GM12878 (cell line): Measurements from ENCODE around the gene AKAP8. TPM values are rescaled to one million over a fixed set of nuclear protein-coding genes. Genes with fewer than 3 reads are reported as not detected.

ENCODE experiments used
- ATAC-seq: fragments of 200-7000 bp; cut with Tn5 transposase; 3 replicates; pipeline ENCODE4 v1.9.1; 2020; ENCODE audit warnings: mild to moderate bottlenecking, moderate library complexity
- BruUV-seq: library from RNA; stranded (reverse); fragments of 400-500 nt; replicated peaks from 2 replicates; lab custom pipeline; 2021; lab: Mats Ljungman, UMichigan
- CTCF ChIA-PET: fragments of 300-600 bp; sonication (Branson Sonifier 250); formaldehyde crosslinking; extraction: SDS; loops from one replicate; lab custom pipeline; 2021; ENCODE audit warnings: inconsistent platforms; lab: Yijun Ruan, JAX
- POLR2A ChIA-PET: fragments of 350-600 bp; formaldehyde crosslinking; extraction: SDS; loops from one replicate; lab custom pipeline; 2021; ENCODE audit warnings: inconsistent platforms; lab: Charles Lee
- RAD21 ChIA-PET: fragments of 300-600 bp; sonication (Branson Sonifier 250); formaldehyde crosslinking; loops from one replicate; lab custom pipeline; 2023; ENCODE audit warnings: antibody characterized with exemption; ENCODE audit not compliant: unreplicated experiment; lab: Charles Lee
- SMC1A ChIA-PET: fragments of 300-600 bp; sonication (Branson Sonifier 250); formaldehyde crosslinking; loops from one replicate; lab custom pipeline; 2023; ENCODE audit not compliant: unreplicated experiment, uncharacterized antibody; lab: Charles Lee
- DNase-seq: peaks from one replicate; pipeline ENCODE4 v3.0.0-alpha.2; 2011; ENCODE audit warnings: low read depth, low spot score
- FAIRE-seq: peaks from 3 replicates; lab custom pipeline; 2011; peaks lifted over from hg19 to GRCh38; lab: Jason Lieb, UNC
- H2AFZ ChIP-seq: 2 replicates; pipeline ENCODE4 v1.6.0; 2011; ENCODE audit warnings: low read depth, low read length, control low read depth; ENCODE audit not compliant: control insufficient read depth
- H3K27ac ChIP-seq: 2 replicates; pipeline ENCODE4 v1.5.1; 2011; ENCODE audit warnings: control low read depth; ENCODE audit not compliant: control insufficient read depth, insufficient read depth
- H3K27me3 ChIP-seq, 2 experiments: replicated peaks in 1 of 2; 2 replicates each; pipeline versions ENCODE4 v1.6.0 to v1.6.1; 2011; ENCODE audit warnings: low read length in 1 of 2; ENCODE audit not compliant: control insufficient read depth in 2 of 2, insufficient read depth in 2 of 2
- H3K36me3 ChIP-seq, 2 experiments: 2 replicates each; pipeline ENCODE4 v1.5.1; 2011; ENCODE audit warnings: low read length in 1 of 2; ENCODE audit not compliant: control insufficient read depth in 2 of 2, insufficient read depth in 2 of 2
- H3K4me1 ChIP-seq: 2 replicates; pipeline ENCODE4 v1.6.1; 2011; ENCODE audit warnings: mild to moderate bottlenecking, low read length, moderate library complexity, mixed read lengths; ENCODE audit not compliant: control insufficient read depth, insufficient read depth
- H3K4me2 ChIP-seq: 2 replicates; pipeline ENCODE4 v1.6.0; 2011; ENCODE audit warnings: control low read depth; ENCODE audit not compliant: control insufficient read depth, insufficient read depth
- H3K4me3 ChIP-seq: fragments of 200-600 bp; sonication (generic); 2 replicates; pipeline ENCODE4 v1.5.1; 2016
- H3K79me2 ChIP-seq: 2 replicates; pipeline ENCODE4 v1.6.0; 2011; ENCODE audit warnings: low read length; ENCODE audit not compliant: control insufficient read depth, insufficient read depth
- H3K9ac ChIP-seq: 2 replicates; pipeline ENCODE4 v1.8.0; 2011; ENCODE audit warnings: low read length, control low read depth, mixed read lengths; ENCODE audit not compliant: control insufficient read depth, insufficient read depth
- H3K9me3 ChIP-seq: replicated peaks from 3 replicates; pipeline ENCODE4 v1.5.1; 2011; ENCODE audit warnings: mild to moderate bottlenecking, low read length; ENCODE audit not compliant: control insufficient read depth, insufficient read depth
- H4K20me1 ChIP-seq: 2 replicates; pipeline ENCODE4 v1.6.0; 2011; ENCODE audit not compliant: control insufficient read depth, insufficient read depth
- CBFB ChIP-seq: IDR thresholded peaks from 2 replicates; pipeline ENCODE4 v1.6.1; 2016; ENCODE audit warnings: antibody characterized with exemption, low read depth
- FOS ChIP-seq: IDR thresholded peaks from 3 replicates; pipeline ENCODE4 v1.6.1; 2011; ENCODE audit warnings: borderline replicate concordance; ENCODE audit not compliant: insufficient read length; ENCODE audit errors: extremely low read depth
- IRF3 ChIP-seq: fragments of 450-650 bp; IDR thresholded peaks from 2 replicates; pipeline ENCODE4 v1.6.1; 2014; ENCODE audit warnings: mild to moderate bottlenecking
- MYB ChIP-seq: fragments of 150-350 bp; IDR thresholded peaks from 2 replicates; pipeline ENCODE4 v1.6.1; 2014; ENCODE audit warnings: mild to moderate bottlenecking, low read depth, low read length, borderline replicate concordance
- SIN3A ChIP-seq: IDR thresholded peaks from 2 replicates; pipeline ENCODE4 v1.6.1; 2012; ENCODE audit warnings: low read depth, low read length, improper control_type of control experiment
- SRF ChIP-seq, 2 experiments: IDR thresholded peaks; 2 replicates each; pipeline ENCODE4 v1.6.1; 2011; ENCODE audit warnings: low read depth in 2 of 2, low read length in 2 of 2, mild to moderate bottlenecking in 1 of 2, moderate library complexity in 1 of 2
- TCF3 ChIP-seq: IDR thresholded peaks from 2 replicates; pipeline ENCODE4 v1.6.1; 2012; ENCODE audit warnings: low read depth, mild to moderate bottlenecking, low read length, borderline replicate concordance; ENCODE audit not compliant: insufficient read depth
- USF1 ChIP-seq: IDR thresholded peaks from 2 replicates; pipeline ENCODE4 v1.6.1; 2011; ENCODE audit warnings: borderline replicate concordance, low read depth, mild to moderate bottlenecking, moderate library complexity, mixed read lengths, low read length; ENCODE audit not compliant: insufficient read depth; ENCODE audit errors: extremely low read length
- ZSCAN29 ChIP-seq: fragments of 450-650 bp; IDR thresholded peaks from 2 replicates; pipeline ENCODE4 v1.6.1; 2017; ENCODE audit warnings: mild to moderate bottlenecking, moderate library complexity
- WGBS: methylation state at CpG from one replicate; pipeline ENCODE4 v1.1.6; 2016; ENCODE audit warnings: low lambda C conversion rate; ENCODE audit not compliant: insufficient replicate concordance, insufficient coverage; ENCODE audit errors: missing lambda C conversion rate; 5-methylcytosine and 5-hydroxymethylcytosine counted together
- in situ Hi-C: fragments of 300-500 bp; cut with MboI; formaldehyde crosslinking; loops from 9 replicates; pipeline ENCODE4 v1.14.3; 2018; ENCODE audit warnings: mixed read lengths
- intact Hi-C: fragments of 100-400 bp; cut with micrococcal nuclease; formaldehyde crosslinking; loops from one replicate; pipeline ENCODE4 v1.14.2; 2022; ENCODE audit not compliant: unreplicated experiment
- polyA plus RNA-seq, 11 experiments: library from polyadenylated mRNA; depleted of rRNA in 4 of 11; unstranded in 6 of 11; stranded (reverse) in 5 of 11; fragments of >200 nt; fragmentation: Nextera tagmentation in 4 of 11; fragmentation: Illumina TruSeq in 1 of 11; extraction: Ambion mirVana in 4 of 11; extraction: Trizol in 1 of 11; gene quantifications; 1 replicate in 1 of 11; 2 replicates in 10 of 11; pipeline versions ENCODE4 v1.2.1 to v1.2.3, GENCODE V29; 2011 to 2016; ENCODE audit warnings: inconsistent platforms in 2 of 11, missing spikeins in 2 of 11, low read depth in 1 of 11
- total RNA-seq, 4 experiments: library from RNA; depleted of rRNA in 3 of 4; stranded (reverse); fragments of >200 nt in 3 of 4; fragmentation: Illumina TruSeq in 1 of 4; extraction: Trizol in 1 of 4; gene quantifications; 2 replicates each; pipeline versions ENCODE4 v1.2.1 to v1.2.3, GENCODE V29; 2013 to 2021
- TF ChIP-seq, protein P1 (sequence below): IDR thresholded peaks from 2 replicates; pipeline ENCODE4 v1.6.1; 2012; ENCODE audit warnings: low read depth, low read length, improper control_type of control experiment
- TF ChIP-seq, protein P2 (sequence below): fragments of 450-650 bp; formaldehyde crosslinking; IDR thresholded peaks from 2 replicates; pipeline ENCODE4 v1.5.0; 2022; ENCODE audit warnings: mild to moderate bottlenecking, missing genetic modification characterization

AKAP8 gene
- total and polyA plus RNA-seq, 10 of the 15 experiments (the other 5 are each of a cell fraction or from before 2014, with no cell fraction given): 5.3 to 57.7 (median 20.6) TPM

DNA sequence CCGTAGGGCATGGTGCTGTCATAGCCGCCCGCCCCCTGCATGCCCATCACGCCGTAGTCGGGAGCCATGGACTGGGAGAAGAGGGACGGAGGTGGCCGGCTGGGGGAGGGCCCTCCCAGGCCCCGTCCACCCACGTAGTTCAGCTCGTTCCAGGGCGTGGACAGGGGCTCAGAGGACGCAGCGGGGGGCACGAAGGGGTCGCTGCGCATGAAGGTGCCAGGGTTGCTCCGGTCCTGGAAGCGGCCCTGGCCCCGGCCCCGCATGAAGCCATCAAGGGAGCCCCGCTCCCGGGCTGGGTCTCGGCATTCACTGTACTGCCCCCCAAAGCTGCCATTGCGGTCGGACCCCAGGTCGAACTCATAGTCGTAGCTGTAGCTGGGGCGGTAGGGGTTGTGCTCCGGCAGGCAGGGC, 6.7 kb downstream of the AKAP8 start:
- no TSS peak for BruUV-seq
- POLR2A ChIA-PET: no interaction called here
- Histone ChIP-seq H3K4me1 (0 out of 2 replicates have a peak, but pooled peaks cover 2% of the 10 kb centered on the region), H3K79me2 (peaks cover 42% of the 10 kb centered on the region), H3K27ac (no peak overlapping the region), H3K4me2 (no peak overlapping the region), H3K36me3 (peaks cover 11 to 50% of the 10 kb centered on the region in 2 experiments; a peak in 3 of 4 replicates), H3K9ac (no peak overlapping the region), H4K20me1 (0 out of 2 replicates have a peak, but pooled peaks cover 5% of the 10 kb centered on the region), H2AFZ (no peak overlapping the region), H3K27me3 (no peaks in the 10 kb centered on the region)
- intact Hi-C loops: no loop called here
- CTCF ChIA-PET: no interaction called here
- RAD21 ChIA-PET: no interaction called here
- ATAC-seq (no peak), FAIRE-seq (no peak), DNase-seq (no peak)
- SMC1A ChIA-PET: no interaction called here
- whole genome bisulfite sequencing: 97% methylated on average over 30 of the region's 30 CpGs
- in situ Hi-C loops: no loop called here
- TF ChIP-seq, protein P1, sequence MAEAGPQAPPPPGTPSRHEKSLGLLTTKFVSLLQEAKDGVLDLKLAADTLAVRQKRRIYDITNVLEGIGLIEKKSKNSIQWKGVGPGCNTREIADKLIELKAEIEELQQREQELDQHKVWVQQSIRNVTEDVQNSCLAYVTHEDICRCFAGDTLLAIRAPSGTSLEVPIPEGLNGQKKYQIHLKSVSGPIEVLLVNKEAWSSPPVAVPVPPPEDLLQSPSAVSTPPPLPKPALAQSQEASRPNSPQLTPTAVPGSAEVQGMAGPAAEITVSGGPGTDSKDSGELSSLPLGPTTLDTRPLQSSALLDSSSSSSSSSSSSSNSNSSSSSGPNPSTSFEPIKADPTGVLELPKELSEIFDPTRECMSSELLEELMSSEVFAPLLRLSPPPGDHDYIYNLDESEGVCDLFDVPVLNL: no peak
- TF ChIP-seq SRF (IDR thresholded peaks at IDR 0.05; ENCODE audit: low read depth in 2 of 2, low read length in 2 of 2) (no peak), IRF3 (no peak), FOS (no peak), CBFB (no peak), SIN3A (no peak), MYB (no peak), ZSCAN29 (no peak), TCF3 (no peak), USF1 (no peak)
- TF ChIP-seq, protein P2, sequence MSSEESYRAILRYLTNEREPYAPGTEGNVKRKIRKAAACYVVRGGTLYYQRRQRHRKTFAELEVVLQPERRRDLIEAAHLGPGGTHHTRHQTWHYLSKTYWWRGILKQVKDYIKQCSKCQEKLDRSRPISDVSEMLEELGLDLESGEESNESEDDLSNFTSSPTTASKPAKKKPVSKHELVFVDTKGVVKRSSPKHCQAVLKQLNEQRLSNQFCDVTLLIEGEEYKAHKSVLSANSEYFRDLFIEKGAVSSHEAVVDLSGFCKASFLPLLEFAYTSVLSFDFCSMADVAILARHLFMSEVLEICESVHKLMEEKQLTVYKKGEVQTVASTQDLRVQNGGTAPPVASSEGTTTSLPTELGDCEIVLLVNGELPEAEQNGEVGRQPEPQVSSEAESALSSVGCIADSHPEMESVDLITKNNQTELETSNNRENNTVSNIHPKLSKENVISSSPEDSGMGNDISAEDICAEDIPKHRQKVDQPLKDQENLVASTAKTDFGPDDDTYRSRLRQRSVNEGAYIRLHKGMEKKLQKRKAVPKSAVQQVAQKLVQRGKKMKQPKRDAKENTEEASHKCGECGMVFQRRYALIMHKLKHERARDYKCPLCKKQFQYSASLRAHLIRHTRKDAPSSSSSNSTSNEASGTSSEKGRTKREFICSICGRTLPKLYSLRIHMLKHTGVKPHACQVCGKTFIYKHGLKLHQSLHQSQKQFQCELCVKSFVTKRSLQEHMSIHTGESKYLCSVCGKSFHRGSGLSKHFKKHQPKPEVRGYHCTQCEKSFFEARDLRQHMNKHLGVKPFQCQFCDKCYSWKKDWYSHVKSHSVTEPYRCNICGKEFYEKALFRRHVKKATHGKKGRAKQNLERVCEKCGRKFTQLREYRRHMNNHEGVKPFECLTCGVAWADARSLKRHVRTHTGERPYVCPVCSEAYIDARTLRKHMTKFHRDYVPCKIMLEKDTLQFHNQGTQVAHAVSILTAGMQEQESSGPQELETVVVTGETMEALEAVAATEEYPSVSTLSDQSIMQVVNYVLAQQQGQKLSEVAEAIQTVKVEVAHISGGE: no peak
- TF ChIP-seq, all 136 proteins: peak for 0
- Histone ChIP-seq H3K9me3 (no peaks in the 10 kb centered on the region), H3K4me3 (no peak overlapping the region)
